Mucosa of descending colon (tissue), 3 donors: Measurements from ENCODE around the gene SHISA2. TPM values are rescaled to one million over a fixed set of nuclear protein-coding genes. Genes with fewer than 3 reads are reported as not detected.

Source experiments
- ATAC-seq: fragments of 200-7000 bp; cut with Tn5 transposase; one replicate; pipeline ENCODE4 v1.9.1; 2020; ENCODE audit warnings: mild to moderate bottlenecking, moderate library complexity
- DNase-seq, 3 donors: peaks; one replicate each; pipeline ENCODE4 v3.0.0-alpha.2; 2020
- H3K36me3 ChIP-seq: fragments of 200-600 bp; one replicate; pipeline ENCODE4 v1.8.0; 2021; ENCODE audit warnings: low read depth, mild to moderate bottlenecking
- H3K4me1 ChIP-seq: fragments of 200-600 bp; one replicate; pipeline ENCODE4 v1.8.0; 2021; ENCODE audit warnings: low read depth, mild to moderate bottlenecking
- H3K4me3 ChIP-seq: fragments of 200-600 bp; one replicate; pipeline ENCODE4 v1.8.0; 2021; ENCODE audit warnings: mild to moderate bottlenecking
- H3K9me3 ChIP-seq: fragments of 200-600 bp; one replicate; pipeline ENCODE4 v1.8.0; 2021; ENCODE audit warnings: mild to moderate bottlenecking
- CTCF ChIP-seq: fragments of 200-600 bp; IDR thresholded peaks from one replicate; pipeline ENCODE4 v1.8.0; 2022; ENCODE audit warnings: antibody characterized with exemption, mild to moderate bottlenecking
- intact Hi-C, 2 donors: fragments of 100-400 bp; cut with DNase I in 1 of 2; cut with micrococcal nuclease in 1 of 2; formaldehyde crosslinking; loops; one replicate each; pipeline versions ENCODE4 v1.11.0 to v1.11.1; 2022; cut with DNase I, micrococcal nuclease
- total RNA-seq, 3 donors: library from RNA; stranded (reverse); fragmentation: NEBNext Ultra II Directional in 2 of 3; extraction: Animal tissue kit (Norgen Biotek cat#: 25700) in 2 of 3; gene quantifications; one replicate each; pipeline versions ENCODE4 v1.2.1 to v1.2.4, GENCODE V29; 2021 to 2023
- donor health status: DM: no; HTN: no; CAD: no; lungs with moderate emphysema.
- donor health status: DM: no; HTN: no; CAD: no.
- donor health status: DM: no; HTN: yes; CAD: no.

The SHISA2 gene
- total RNA-seq, 3 donors from 2014 or later = 0.26 to 0.43 (median 0.32) TPM

GRCh38 chr13:26042785-26043184, 9.0 kb downstream of the SHISA2 start:
- H3K9me3 ChIP-seq = no peaks in the 10 kb centered on the region
- DNase-seq (no peak), ATAC-seq (no peak)
- intact Hi-C loops = no loop called here
- no peaks in the 10 kb centered on the region for H3K4me1 ChIP-seq
- TF ChIP-seq CTCF = no peak
- H3K4me3 ChIP-seq = no peak overlapping the region
- H3K36me3 ChIP-seq = no peaks in the 10 kb centered on the region

GRCh38 chr13:26041444-26041843, 10.4 kb downstream of the SHISA2 start:
- Histone ChIP-seq H3K9me3 (no peaks in the 10 kb centered on the region), H3K4me3 (no peak overlapping the region), H3K4me1 (no peaks in the 10 kb centered on the region), H3K36me3 (no peaks in the 10 kb centered on the region)
- intact Hi-C loops = no loop called here
- TF ChIP-seq CTCF = no peak
- no peak for ATAC-seq
- no peak for DNase-seq

GRCh38 chr13:26038931-26039475, 12.8 kb downstream of the SHISA2 start:
- intact Hi-C loops = no loop called here
- Histone ChIP-seq H3K4me3 (no peak overlapping the region), H3K36me3 (no peaks in the 10 kb centered on the region), H3K9me3 (no peaks in the 10 kb centered on the region), H3K4me1 (no peaks in the 10 kb centered on the region)
- DNase-seq (no peak), ATAC-seq (no peak)
- TF ChIP-seq CTCF = no peak

GRCh38 chr13:26037302-26037701, 14.5 kb downstream of the SHISA2 start:
- Histone ChIP-seq H3K4me1 (no peaks in the 10 kb centered on the region), H3K4me3 (no peak overlapping the region), H3K36me3 (no peaks in the 10 kb centered on the region), H3K9me3 (no peaks in the 10 kb centered on the region)
- DNase-seq (peak in 1 of 3 donors; percentile 28), ATAC-seq (peak; percentile 35)
- intact Hi-C loops = no loop called here
- TF ChIP-seq CTCF = no peak

- no peaks in the 10 kb centered on the region for H3K36me3 ChIP-seq
- intact Hi-C loops = no loop called here
- ATAC-seq (no peak), DNase-seq (no peak)
- TF ChIP-seq CTCF = no peak
- H3K4me1 ChIP-seq = no peaks in the 10 kb centered on the region
- no peaks in the 10 kb centered on the region for H3K9me3 ChIP-seq
- no peak overlapping the region for H3K4me3 ChIP-seq
Measured at GRCh38 chr13:26036383-26036782, 15.4 kb downstream of the SHISA2 start.

GRCh38 chr13:26034018-26034417, 17.8 kb downstream of the SHISA2 start:
- DNase-seq = no peak
- TF ChIP-seq CTCF = no peak
- ATAC-seq = no peak
- Histone ChIP-seq H3K36me3 (no peaks in the 10 kb centered on the region), H3K4me1 (no peaks in the 10 kb centered on the region), H3K9me3 (no peaks in the 10 kb centered on the region), H3K4me3 (no peak overlapping the region)
- intact Hi-C loops = no loop called here
